ENCODE data around the gene MDM4.

- TF ChIP-seq CTCF (IDR thresholded peaks at IDR 0.05; ENCODE audit: borderline replicate concordance, extremely low read depth, low read length, poor library complexity, severe bottlenecking) (no peak), EZH2 (IDR thresholded peaks at IDR 0.05; ENCODE audit: borderline replicate concordance, low read depth, low read length, severe bottlenecking) (no peak)
Measured at GRCh38 chr1:204578867-204579664, 62.9 kb downstream of the MDM4 start.
